Measurements from ENCODE around the gene POLD2.

The POLD2 gene

DNA sequence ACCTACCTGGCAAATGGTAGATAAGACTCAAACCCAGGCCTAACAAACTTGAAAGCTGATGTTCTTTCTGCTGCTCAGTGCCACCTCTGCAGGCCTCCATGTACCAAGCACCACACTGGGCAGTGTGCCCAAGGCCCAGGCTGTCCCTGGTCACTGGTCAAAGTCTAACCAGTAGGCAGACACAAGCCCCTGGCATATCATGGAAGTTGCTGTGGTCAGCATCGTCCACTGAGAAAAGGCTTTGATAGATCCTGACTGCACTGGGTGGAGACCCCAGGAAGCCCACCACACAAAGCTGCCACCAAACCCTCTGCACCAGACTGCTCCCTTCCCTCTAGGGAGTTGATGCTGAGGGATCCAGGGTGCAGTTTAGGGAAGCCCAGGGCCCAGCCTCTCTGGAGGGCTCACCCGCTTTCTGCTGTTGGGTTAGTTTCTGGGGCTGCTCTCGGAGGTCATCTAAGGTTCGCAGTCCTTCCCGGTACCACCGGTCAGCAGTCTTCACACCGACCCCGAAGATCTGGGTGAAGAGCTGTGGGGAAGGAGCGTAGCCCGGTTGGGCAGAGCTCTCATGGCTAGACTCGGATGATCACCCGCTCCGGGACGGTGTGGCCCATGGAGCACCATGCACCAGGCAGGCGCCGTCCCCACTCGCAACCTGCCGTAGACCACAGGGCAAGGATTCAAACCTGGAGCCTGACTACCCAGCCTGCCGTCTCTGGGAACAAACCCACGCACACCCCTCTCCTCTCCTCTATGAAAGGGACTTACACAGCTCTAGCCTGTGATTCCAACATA lies 47.0 kb downstream of the POLD2 start:
- H3K27me3 Mint-ChIP-seq (ENCODE audit: low read depth, poor library complexity): peaks cover 3% of the 10 kb centered on the region
- H3K27ac Mint-ChIP-seq: no peak overlapping the region
- no peaks in the 10 kb centered on the region for H3K9me3 Mint-ChIP-seq
- peaks cover 45% of the 10 kb centered on the region for H3K36me3 Mint-ChIP-seq (ENCODE audit: low read depth)
- no peak overlapping the region for H3K4me3 Mint-ChIP-seq
- TF ChIP-seq, protein P1, sequence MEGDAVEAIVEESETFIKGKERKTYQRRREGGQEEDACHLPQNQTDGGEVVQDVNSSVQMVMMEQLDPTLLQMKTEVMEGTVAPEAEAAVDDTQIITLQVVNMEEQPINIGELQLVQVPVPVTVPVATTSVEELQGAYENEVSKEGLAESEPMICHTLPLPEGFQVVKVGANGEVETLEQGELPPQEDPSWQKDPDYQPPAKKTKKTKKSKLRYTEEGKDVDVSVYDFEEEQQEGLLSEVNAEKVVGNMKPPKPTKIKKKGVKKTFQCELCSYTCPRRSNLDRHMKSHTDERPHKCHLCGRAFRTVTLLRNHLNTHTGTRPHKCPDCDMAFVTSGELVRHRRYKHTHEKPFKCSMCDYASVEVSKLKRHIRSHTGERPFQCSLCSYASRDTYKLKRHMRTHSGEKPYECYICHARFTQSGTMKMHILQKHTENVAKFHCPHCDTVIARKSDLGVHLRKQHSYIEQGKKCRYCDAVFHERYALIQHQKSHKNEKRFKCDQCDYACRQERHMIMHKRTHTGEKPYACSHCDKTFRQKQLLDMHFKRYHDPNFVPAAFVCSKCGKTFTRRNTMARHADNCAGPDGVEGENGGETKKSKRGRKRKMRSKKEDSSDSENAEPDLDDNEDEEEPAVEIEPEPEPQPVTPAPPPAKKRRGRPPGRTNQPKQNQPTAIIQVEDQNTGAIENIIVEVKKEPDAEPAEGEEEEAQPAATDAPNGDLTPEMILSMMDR (IDR thresholded peaks at IDR 0.05): no peak
- no peak for DNase-seq
- peaks cover 47% of the 10 kb centered on the region for H3K4me1 Mint-ChIP-seq

DNA sequence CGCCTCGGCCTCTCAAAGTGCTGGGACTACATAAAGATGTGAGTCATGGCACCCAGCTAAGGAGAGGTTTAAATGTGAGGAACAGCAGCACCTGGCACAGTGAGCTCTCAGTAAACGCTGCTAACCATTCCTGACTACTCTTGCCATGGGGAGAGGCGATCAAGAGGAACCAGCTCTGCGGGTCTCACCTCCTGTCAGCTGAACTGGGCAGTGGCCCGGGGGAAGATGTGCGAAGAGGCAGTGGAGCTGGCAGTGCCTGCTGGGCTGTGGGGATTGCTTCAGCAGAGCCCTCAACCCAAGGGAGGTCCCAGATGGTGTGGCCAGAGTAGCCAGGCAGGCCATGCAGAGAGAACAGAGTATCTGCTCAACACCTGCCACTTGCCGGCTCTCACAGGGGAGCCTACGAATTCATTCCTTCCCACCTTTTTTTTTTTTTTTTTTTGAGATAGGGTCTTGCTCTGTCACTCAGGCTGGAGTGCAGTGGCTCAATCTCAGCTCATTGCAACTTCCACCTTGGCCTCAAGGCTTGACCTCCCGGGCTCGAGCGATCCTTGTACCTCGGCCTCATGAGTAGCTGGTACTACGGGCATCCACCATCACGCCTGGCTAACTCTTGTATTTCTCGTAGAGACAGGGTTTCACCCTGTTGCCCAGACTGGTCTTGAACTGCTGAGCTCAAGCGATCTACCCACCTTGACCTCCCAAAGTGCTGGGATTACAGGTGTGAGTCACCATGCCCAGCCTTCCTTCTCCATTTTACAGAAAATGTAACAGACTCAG lies 47.9 kb downstream of the POLD2 start:
- DNase-seq: no peak
- Mint-ChIP-seq H3K27me3 (ENCODE audit: low read depth, poor library complexity) (peaks cover 3% of the 10 kb centered on the region), H3K9me3 (no peaks in the 10 kb centered on the region), H3K27ac (no peak overlapping the region), H3K36me3 (ENCODE audit: low read depth) (peaks cover 39% of the 10 kb centered on the region), H3K4me3 (no peak overlapping the region), H3K4me1 (peaks cover 39% of the 10 kb centered on the region)
- TF ChIP-seq, protein P1 (IDR thresholded peaks at IDR 0.05): no peak

DNA sequence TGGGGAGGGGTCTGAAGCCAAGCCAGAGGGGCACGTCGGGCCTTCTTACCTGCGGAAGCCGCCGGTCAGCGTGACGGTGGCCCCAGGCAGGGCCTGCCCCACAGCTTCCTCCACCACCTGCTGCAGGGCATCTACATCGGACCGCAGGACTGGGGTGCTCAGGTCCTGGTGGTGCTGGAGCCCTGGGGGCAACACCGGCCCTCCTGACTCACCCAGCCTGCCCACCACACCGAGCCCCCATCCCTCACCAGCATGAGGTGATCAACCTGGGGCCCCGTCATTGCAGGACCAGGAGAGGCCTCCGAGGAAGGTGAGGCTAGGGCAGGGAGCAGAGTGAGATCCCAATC lies 49.0 kb downstream of the POLD2 start:
- DNase-seq: no peak
- Mint-ChIP-seq H3K9me3 (no peaks in the 10 kb centered on the region), H3K27ac (no peak overlapping the region), H3K36me3 (ENCODE audit: low read depth) (peaks cover 39% of the 10 kb centered on the region), H3K27me3 (ENCODE audit: low read depth, poor library complexity) (peaks cover 3% of the 10 kb centered on the region), H3K4me3 (no peak overlapping the region), H3K4me1 (peaks cover 31% of the 10 kb centered on the region)
- TF ChIP-seq, protein P1 (IDR thresholded peaks at IDR 0.05): no peak

- H3K4me1 Mint-ChIP-seq: peaks cover 25% of the 10 kb centered on the region
- TF ChIP-seq, protein P1 (IDR thresholded peaks at IDR 0.05): no peak
- H3K27ac Mint-ChIP-seq: no peak overlapping the region
- DNase-seq: no peak
- H3K36me3 Mint-ChIP-seq (ENCODE audit: low read depth): peaks cover 39% of the 10 kb centered on the region
- peaks cover 3% of the 10 kb centered on the region for H3K27me3 Mint-ChIP-seq (ENCODE audit: low read depth, poor library complexity)
- H3K4me3 Mint-ChIP-seq: no peak overlapping the region
- H3K9me3 Mint-ChIP-seq: no peaks in the 10 kb centered on the region
These were observed 49.5 kb downstream of the POLD2 start for GRCh38 chr7:44073664-44074348.

- H3K36me3 Mint-ChIP-seq (ENCODE audit: low read depth): peaks cover 30% of the 10 kb centered on the region
- H3K27me3 Mint-ChIP-seq (ENCODE audit: low read depth, poor library complexity): no peaks in the 10 kb centered on the region
- no peaks in the 10 kb centered on the region for H3K9me3 Mint-ChIP-seq
- TF ChIP-seq, protein P1 (IDR thresholded peaks at IDR 0.05): peak; percentile 61
- H3K4me3 Mint-ChIP-seq: no peak overlapping the region
- H3K4me1 Mint-ChIP-seq: peaks cover 21% of the 10 kb centered on the region
- DNase-seq: peak; percentile 69
- peak overlapping the region; percentile 57 for H3K27ac Mint-ChIP-seq
These were observed 50.8 kb downstream of the POLD2 start for GRCh38 chr7:44072364-44073231.

Data from nephron progenitor cell (in vitro differentiated cells).